GM18951 (cell line): ENCODE results near the gene ZNF836.

Source experiments
- POLR2A ChIP-seq: IDR thresholded peaks from 4 replicates; pipeline ENCODE4 v1.6.1; 2011; ENCODE audit warnings: mild to moderate bottlenecking; ENCODE audit not compliant: insufficient read length, insufficient read depth; ENCODE audit errors: extremely low read depth
- in situ Hi-C: fragments of 300-500 bp; cut with MboI; formaldehyde crosslinking; loops from one replicate; pipeline ENCODE4 v1.12.0; 2022; ENCODE audit warnings: low sequenced_read_pairs, mixed read lengths, inconsistent platforms; ENCODE audit not compliant: unreplicated experiment

ZNF836 gene

DNA sequence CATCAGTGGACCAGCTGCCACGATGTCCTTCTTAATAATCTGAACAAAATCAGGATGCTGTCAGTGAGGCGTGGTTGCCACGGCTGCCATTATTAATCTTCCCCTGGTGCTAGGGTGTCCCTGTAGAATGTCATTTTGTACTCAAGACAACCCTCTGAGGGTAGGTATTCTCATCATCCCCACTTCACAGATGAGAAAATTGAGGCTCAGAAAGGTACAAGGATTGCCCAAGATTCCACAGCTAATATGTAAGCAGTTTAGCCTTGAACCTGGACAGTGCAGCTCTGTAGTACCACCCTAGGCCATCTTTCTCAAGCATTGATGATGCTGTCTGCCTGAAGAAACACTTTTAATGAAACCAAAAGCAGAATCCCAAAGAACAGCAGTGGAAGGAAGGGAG, 26.5 kb upstream of the ZNF836 start:
- in situ Hi-C loops = no loop called here
- TF ChIP-seq POLR2A = no peak

DNA sequence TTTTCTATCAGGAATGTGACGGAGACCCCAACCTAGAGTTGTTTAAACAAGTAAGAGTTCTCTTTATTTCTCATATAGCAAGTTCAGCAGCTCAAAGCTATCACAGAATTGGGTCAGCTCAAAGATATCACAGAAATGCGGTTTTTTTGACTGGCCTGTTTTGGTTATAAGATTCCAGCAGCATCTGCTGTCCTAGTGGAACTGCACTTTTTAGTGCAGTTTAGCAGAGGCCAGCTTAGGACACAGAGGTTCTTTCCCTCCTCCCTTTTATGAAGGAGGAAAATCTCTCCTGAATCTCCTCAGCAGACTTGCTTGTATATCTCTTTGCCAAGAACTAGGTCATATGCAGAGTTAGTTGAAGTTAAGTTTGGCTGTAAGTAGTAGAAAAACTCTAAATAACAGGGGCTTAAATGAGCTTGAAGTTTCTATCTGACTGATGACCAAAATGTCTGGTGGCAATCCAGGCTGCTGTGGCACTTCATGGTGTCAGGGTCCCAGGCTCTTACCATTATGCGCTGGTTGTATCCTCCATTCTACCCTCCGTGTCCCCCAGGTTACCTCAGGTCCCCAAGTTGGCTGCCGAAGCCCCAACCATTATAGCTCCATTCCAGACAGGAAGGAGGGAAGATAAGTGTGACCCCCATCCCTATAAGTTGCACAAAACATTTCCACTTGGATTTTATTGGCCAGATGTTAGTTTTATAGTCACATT, 25.0 kb upstream of the ZNF836 start:
- no peak for TF ChIP-seq POLR2A
- in situ Hi-C loops = no loop called here

DNA sequence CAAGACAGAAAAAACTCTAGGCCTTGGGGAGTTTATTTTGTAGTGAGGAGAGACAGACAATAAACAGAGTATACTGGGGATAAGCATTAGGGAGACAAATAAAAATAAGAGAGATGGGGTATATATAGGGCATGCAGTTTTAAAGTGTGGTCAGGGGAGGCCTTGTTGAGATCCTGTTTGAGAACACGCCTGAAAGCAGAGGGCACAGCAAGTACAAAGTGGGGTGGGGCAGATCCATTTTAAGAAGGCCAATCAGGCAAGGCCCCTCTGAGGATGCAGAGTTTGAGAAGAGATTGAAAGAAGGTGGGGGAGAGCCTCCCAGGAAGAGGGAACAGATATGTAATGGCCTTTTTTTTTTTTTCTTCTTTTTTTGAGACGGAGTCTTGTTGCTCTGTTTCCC, 20.5 kb upstream of the ZNF836 start:
- in situ Hi-C loops = no loop called here
- TF ChIP-seq POLR2A = no peak

DNA sequence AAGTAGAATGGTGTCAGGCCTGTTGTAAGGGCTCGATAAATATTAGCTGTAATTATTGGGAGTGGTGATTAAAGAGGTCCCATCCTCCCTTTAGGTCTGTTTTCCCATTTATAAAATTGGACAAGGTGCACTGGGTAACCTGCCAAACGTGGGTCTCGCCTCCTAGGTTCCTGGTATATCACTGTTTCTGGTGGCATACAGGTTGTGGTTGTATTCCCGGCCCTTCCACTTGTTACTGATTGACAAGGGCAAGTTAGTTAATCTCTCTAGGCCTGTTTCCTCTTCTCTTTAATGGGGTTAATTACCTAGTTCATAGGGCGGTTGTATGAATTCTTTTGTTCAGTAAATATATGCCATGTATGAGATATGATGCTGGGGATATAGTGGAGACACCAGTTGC, 20.0 kb upstream of the ZNF836 start:
- in situ Hi-C loops = no loop called here
- no peak for TF ChIP-seq POLR2A

DNA sequence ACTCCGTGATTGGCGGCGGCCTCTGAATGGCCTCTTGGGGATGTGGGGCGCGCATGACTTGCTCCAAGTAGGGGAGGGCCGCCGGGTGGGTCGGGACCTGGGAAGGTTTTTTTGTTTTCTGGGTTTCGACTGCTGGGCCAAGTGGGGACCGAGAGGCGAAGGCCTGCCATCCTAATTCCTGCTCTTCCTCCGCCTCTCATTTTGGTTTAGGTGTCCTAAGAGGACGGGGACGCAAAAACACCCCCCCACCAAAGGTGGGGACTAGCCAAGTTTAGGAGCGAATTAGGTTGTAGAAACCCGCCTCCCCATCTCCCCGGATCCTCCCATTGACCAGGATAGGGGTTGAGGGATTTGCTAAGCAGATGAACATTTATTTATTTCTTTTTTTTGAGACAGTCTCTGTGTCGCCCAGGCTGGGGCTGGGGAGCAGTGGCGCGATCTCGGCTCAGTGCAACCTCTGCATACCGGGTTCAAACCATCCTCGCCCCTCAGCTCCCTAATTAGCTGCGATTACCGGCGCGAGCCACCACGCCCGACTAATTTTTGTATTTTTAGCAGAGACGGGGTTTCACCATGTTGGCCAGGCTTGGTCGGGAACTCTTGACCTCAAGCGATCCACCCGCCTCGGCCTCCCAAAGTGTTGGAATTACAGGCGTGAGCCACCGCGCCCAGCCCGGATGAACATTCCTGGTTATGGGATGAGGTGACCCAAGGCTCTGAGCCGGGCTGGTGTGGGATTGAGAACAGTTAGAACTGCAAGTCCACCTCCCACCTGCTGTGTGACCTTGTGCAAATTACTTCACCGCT, 19.3 kb upstream of the ZNF836 start:
- TF ChIP-seq POLR2A = no peak
- in situ Hi-C loops = no loop called here

DNA sequence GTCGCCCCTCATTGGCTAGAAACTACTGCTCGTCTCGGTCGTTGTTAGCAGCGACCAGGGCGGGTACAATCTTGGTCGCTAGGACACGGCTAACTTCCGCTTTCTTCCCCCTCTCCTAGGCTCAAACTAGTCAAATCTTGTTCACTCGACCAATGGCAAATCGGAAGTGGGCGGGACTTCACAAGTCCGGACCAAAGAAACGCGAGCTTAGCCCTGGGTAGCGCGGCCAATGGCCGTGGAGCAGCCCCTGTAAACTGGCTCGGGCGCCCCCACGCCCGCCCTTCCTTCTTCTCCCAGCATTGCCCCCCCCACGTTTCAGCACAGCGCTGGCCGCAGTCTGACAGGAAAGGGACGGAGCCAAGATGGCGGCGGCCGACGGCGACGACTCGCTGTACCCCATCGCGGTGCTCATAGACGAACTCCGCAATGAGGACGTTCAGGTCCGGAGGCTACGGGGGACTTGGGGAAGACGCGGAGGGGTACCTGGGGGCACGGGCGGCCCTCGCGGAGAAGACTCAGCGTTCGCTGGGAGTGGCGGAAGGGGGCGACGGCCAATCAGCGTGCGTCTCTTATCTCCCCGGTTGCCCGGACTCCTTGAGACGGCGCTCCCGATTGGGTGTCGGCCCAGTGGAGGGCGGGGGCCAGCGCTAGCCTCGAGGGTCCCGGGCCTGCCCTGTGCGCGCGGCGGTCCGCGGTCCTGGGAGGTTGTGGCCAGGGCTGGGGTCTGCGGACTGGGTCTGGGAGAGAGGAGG, 18.5 kb upstream of the ZNF836 start, which contains the start of gene PPP2R1A:
Gene PPP2R1A, plus strand, starts transcription at position 318 of the 752 bp plus-strand sequence. Its CDS starts 45 bp downstream, at position 363.
- in situ Hi-C loops = no loop called here
- TF ChIP-seq POLR2A = peak; percentile 77

DNA sequence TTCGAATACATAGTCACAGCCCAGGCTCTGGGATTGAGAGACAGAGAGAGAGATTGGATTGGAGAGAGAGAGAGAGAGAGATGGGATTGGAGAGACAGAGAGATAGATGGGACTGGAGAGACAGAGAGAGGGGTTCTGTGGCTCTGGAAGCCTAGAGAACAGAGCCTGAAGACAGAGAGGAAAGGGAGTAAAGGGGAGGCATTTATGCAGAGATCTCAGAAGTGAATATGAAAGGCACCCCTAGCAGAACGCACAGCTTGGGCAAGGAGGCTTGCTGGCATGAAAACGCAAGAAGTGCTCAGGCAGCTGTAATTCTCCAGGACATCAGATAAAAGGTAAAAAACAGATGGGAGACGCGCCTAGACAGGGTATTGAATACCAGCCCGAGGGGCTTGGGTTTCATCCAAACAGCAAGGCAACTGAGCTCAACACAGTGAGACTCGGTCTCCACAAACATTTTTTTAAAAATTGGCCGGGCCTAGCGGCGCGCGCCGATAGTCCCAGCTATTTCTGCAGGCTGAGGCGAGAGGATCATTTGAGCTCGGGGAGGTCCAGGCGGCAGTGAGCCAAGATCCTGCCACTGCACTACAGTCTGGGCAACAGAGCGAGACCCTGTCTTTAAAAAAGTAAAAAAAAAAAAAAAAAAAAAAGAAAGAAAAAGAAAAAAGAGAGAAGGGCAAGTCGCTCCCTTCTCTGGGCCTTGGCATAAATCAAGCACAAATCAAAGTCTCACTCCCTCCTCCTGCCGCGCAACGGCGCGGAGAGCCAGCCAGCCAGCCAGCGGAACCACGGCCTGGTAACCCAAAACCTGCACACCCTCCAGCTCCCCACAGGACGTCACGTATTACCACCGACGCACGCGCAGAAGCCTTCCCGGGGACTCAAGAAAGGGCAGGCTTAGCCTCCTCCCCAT, 17.7 kb upstream of the ZNF836 start:
- in situ Hi-C loops = no loop called here

DNA sequence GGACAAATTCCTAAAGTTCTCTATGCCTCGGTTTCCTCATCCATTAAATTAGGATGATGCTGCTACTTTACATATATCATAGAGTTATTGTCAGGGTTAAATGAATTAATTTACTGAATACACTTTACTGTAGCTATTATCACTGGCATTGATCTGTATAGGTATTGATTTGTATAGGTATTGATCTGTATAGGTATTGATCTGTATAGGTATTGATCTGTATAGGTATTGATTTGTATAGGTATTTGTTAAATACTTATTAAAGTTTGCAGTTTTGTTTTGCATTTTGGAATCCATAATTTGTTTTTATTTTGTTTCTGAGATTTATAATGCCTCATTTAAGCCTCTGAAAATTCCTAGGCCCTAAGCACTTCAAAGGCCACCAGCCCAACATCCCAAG, 16.0 kb upstream of the ZNF836 start:
- in situ Hi-C loops = no loop called here
- TF ChIP-seq POLR2A = no peak

More for the DNA sequence above, 17.7 kb upstream of the ZNF836 start:
- TF ChIP-seq POLR2A = peak; percentile 75

DNA sequence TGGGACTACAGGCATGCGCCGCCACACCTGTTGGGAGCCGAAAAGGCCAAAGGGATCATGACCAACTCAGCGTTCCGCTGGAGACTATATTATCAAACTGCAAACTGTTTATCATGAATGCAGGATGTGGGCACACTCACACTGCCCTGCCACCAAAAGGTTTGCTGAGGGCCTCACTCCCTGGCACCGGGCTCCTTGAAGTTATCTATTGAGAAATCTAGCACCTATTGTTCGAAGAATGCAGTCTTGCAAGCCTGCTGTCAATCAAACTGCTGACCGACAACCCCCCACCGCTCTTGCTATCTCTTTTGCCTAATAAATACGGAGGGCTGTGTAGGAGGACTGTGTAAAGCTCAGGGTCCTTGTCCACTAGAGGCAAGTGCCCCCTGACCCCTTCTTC, 5.2 kb upstream of the ZNF836 start:
- in situ Hi-C loops = no loop called here
- TF ChIP-seq POLR2A = no peak

DNA sequence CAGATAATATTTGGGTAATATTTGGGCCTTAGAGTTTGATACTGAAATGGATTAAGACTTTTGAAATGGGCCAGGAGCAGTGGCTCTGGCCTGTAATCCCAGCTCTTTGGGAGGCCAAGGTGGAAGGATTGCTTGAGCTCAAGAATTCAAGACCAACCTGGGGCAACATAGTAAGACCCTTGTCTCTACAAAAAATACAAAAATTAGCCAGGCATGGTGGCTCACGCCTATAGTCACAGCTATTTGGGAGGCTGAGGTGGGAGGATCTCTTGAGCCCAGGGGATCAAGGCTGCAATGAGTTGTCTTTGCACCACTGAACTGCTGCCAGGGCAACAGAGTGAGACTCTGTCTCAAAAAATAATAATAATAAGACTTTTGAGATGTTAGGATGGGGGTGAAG, 926 bp upstream of the ZNF836 start:
- no peak for TF ChIP-seq POLR2A
- in situ Hi-C loops = no loop called here

DNA sequence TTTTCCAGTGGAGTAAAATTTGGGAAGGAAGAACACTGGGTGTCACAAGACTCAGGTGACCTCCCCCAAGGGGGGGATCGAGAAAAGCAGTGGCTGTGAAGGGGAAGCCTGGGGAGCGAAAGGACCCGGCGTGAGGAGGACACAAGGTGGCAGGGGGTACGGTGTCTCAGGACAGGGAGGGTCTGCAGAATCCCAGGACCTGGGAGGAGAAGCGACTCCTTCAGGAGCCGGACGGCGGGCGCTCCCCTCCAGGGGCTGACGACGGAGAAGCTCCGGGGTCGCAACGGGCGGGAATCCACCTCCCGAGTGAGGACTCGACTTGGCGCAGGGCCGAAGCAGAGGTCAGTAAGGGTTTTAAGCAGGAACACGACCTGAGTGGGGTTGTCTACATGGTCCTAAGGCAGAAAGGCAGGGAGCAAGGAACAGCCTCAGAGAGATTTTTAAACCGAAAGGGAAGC, 529 bp downstream of the ZNF836 start:
- TF ChIP-seq POLR2A = no peak

DNA sequence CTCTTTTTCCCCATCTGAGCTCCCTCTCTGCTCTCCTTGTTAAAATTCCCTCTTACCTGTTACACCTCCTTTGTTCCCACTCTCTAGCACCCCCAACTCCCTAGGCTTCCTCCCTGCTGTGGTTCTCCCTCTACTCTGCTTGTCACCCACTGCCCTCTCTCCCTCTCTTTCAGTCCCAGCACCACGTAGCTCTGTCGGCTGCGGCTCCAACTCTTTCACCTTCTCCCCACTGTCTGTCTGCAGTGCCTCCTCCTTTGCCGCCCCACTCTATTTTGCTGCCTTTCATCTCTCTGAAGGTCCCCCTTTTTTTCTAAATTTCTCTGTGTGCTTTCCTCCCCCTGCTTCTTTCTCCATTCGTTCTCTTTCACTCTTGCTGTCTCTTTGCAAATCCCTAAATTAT, 1.1 kb downstream of the ZNF836 start:
- in situ Hi-C loops = no loop called here
- TF ChIP-seq POLR2A = no peak

More for the DNA sequence above, 529 bp downstream of the ZNF836 start:
- in situ Hi-C loops = no loop called here
